Measurements from ENCODE around the gene LAMA3.

Gene LAMA3

GRCh38 chr18:23938043-23938756 lies 248.9 kb downstream of the LAMA3 start:
- DNase-seq (ENCODE audit: low read depth) = no peak

- DNase-seq (ENCODE audit: low read depth) = no peak
Measured at GRCh38 chr18:23938901-23939341, 249.7 kb downstream of the LAMA3 start.

- DNase-seq (ENCODE audit: low read depth) = no peak
Measured at GRCh38 chr18:23939366-23939765, 250.1 kb downstream of the LAMA3 start.

GRCh38 chr18:23939896-23940295 lies 250.6 kb downstream of the LAMA3 start:
- no peak for DNase-seq (ENCODE audit: low read depth)

GRCh38 chr18:23941791-23942190 lies 252.5 kb downstream of the LAMA3 start:
- DNase-seq (ENCODE audit: low read depth) = no peak

- no peak for DNase-seq (ENCODE audit: low read depth)
Measured at GRCh38 chr18:23943104-23943503, 253.9 kb downstream of the LAMA3 start.

- no peak for DNase-seq (ENCODE audit: low read depth)
Measured at GRCh38 chr18:23943903-23944624, 254.8 kb downstream of the LAMA3 start.

- no peak for DNase-seq (ENCODE audit: low read depth)
Measured at GRCh38 chr18:23945416-23946079, 256.3 kb downstream of the LAMA3 start.

GRCh38 chr18:23949863-23950262 lies 260.6 kb downstream of the LAMA3 start:
- DNase-seq (ENCODE audit: low read depth) = no peak

GRCh38 chr18:23950644-23951043 lies 261.4 kb downstream of the LAMA3 start:
- DNase-seq (ENCODE audit: low read depth) = no peak

- DNase-seq (ENCODE audit: low read depth) = no peak
Measured at GRCh38 chr18:23951206-23951605, 262.0 kb downstream of the LAMA3 start.

GRCh38 chr18:23953984-23954383 lies 264.7 kb downstream of the LAMA3 start:
- DNase-seq (ENCODE audit: low read depth) = no peak

GRCh38 chr18:23956483-23956882 lies 267.2 kb downstream of the LAMA3 start:
- DNase-seq (ENCODE audit: low read depth) = no peak

- DNase-seq (ENCODE audit: low read depth) = no peak
Measured at GRCh38 chr18:23958036-23958435, 268.8 kb downstream of the LAMA3 start.

GRCh38 chr18:23963443-23964165 lies 274.4 kb downstream of the LAMA3 start:
- no peak for DNase-seq (ENCODE audit: low read depth)

- peak; percentile 25 for DNase-seq (ENCODE audit: low read depth)
Measured at GRCh38 chr18:23964282-23965238, 275.3 kb downstream of the LAMA3 start.

GRCh38 chr18:23966909-23967308 lies 277.7 kb downstream of the LAMA3 start:
- DNase-seq (ENCODE audit: low read depth) = no peak

GRCh38 chr18:23967321-23968089 lies 278.3 kb downstream of the LAMA3 start:
- no peak for DNase-seq (ENCODE audit: low read depth)

GRCh38 chr18:23968638-23969604 lies 279.7 kb downstream of the LAMA3 start:
- DNase-seq (ENCODE audit: low read depth) = no peak

Measured in stimulated activated CD8-positive, alpha-beta memory T cell treated with anti-CD3 and anti-CD28 coated beads, Interleukin-12 subunit alpha, Interleukin-12 subunit beta, amount 100 ng/mL, for 4 hours (primary cell).